Fibroblast of villous mesenchyme (primary cell): Measurements from ENCODE around the gene GRIA3. TPM values are rescaled to one million over a fixed set of nuclear protein-coding genes. Genes with fewer than 3 reads are reported as not detected.
"Not testable (repeated sequence)": the region's sequence is repeated elsewhere in the genome, so short reads cannot be mapped to it uniquely, and the experiment has no call there.

Experiments used
- DNase-seq: peaks from one replicate; pipeline ENCODE4 v3.0.0-alpha.2; 2010; ENCODE audit warnings: low read depth
- H3K4me3 ChIP-seq: 2 replicates; pipeline ENCODE4 v1.5.1; 2011; ENCODE audit warnings: low read depth, mild to moderate bottlenecking, low read length
- total RNA-seq: library from RNA; depleted of rRNA; stranded (reverse); fragments of >200 nt; gene quantifications from 2 replicates; pipeline ENCODE4 v1.2.3, GENCODE V29; 2012
- TF ChIP-seq, protein P1 (sequence below): IDR thresholded peaks from 2 replicates; pipeline ENCODE4 v1.5.1; 2012; ENCODE audit warnings: low read depth, mild to moderate bottlenecking, low read length; ENCODE audit not compliant: insufficient read depth

The GRIA3 gene
- total RNA-seq, 1 donor: 19.4 TPM

DNA sequence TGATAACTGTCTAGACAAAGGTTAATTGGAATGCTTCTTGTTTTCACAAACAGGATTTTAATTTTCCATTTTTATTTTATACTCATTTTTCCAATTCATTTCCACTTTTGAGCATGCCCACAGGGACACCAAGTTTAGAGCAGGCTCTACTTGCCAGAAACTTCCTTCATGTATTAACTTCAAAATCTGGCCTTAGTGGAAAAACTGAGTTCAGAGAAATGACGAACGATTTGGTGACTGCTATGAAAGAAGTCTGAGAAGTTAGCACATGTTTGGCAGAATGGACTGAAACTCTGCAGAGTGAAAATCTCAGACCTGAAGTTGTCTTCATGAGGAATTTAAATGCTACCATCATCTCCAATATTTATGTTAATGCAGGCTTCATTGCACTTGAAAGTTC, 334.7 kb downstream of the GRIA3 start:
- TF ChIP-seq, protein P1, sequence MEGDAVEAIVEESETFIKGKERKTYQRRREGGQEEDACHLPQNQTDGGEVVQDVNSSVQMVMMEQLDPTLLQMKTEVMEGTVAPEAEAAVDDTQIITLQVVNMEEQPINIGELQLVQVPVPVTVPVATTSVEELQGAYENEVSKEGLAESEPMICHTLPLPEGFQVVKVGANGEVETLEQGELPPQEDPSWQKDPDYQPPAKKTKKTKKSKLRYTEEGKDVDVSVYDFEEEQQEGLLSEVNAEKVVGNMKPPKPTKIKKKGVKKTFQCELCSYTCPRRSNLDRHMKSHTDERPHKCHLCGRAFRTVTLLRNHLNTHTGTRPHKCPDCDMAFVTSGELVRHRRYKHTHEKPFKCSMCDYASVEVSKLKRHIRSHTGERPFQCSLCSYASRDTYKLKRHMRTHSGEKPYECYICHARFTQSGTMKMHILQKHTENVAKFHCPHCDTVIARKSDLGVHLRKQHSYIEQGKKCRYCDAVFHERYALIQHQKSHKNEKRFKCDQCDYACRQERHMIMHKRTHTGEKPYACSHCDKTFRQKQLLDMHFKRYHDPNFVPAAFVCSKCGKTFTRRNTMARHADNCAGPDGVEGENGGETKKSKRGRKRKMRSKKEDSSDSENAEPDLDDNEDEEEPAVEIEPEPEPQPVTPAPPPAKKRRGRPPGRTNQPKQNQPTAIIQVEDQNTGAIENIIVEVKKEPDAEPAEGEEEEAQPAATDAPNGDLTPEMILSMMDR: no peak
- H3K4me3 ChIP-seq: no peak overlapping the region
- no peak for DNase-seq

DNA sequence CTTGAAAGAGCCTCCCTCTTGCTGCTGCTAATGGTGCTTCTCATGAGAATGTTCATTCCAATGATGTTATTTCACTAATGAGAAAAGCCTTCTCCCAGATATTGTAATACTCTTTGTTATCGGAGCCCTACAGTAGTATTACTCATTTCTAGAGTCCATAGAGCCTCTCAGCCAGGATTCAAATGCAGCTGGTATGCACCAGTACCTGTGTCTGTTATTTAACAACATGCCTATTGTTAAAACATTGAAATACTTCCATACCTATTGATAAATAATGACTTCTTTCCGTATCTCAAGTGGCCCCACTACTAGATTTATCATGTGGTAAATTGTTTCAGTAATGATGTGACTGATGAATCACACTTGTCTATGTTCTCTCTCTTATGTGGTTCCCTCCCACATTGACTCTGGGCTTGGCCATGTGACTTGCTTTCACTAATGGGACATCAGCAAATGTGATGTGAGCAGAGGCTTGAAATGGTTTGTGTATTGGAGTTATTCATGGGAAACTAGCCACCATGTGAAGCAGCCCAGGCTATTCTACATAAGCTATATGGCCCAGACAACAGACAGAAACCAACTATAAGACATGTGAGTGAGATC, 341.1 kb downstream of the GRIA3 start:
- TF ChIP-seq, protein P1: no peak
- H3K4me3 ChIP-seq: no peak overlapping the region
- no peak for DNase-seq

DNA sequence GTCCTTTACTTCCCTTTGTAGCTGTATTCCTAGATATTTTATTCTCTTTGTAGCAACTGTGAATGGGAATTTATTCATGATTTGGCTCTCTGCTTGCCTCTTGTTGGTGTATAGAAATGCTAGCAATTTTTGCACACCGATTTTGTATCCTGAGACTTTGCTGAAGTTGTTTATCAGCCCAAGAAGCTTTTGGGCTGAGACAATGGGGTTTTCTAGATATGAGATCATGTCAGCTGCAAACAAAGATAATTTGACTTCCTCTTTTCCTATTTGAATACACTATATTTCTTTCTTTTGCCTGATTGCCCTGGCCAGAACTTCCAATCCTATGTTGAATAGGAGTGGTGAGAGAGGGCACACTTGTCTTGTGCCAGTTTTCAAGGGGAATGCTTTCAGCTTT, 346.6 kb downstream of the GRIA3 start:
- DNase-seq, H3K4me3 ChIP-seq: not testable (repeated sequence)
